SK-N-MC (cell line): ENCODE measurements around the gene CLDN19.
"Not testable (repeated sequence)": the region's sequence is repeated elsewhere in the genome, so short reads cannot be mapped to it uniquely, and the experiment has no call there.

Source experiments
- DNase-seq: peaks from one replicate; pipeline ENCODE4 v3.0.0-alpha.2; 2011; ENCODE audit warnings: low read depth, low spot score
- H3K27ac ChIP-seq: fragments of 200-600 bp; sonication (generic); 2 replicates; pipeline ENCODE4 v1.5.1; 2016; ENCODE audit warnings: mixed run types
- H3K36me3 ChIP-seq: fragments of 200-600 bp; sonication (generic); 2 replicates; pipeline ENCODE4 v1.6.1; 2017; ENCODE audit warnings: antibody characterized with exemption, low read length, mixed read lengths; ENCODE audit not compliant: insufficient read depth
- H3K4me3 ChIP-seq: fragments of 200-600 bp; sonication (generic); 2 replicates; pipeline ENCODE4 v1.5.1; 2016
- H3K9ac ChIP-seq: fragments of 200-600 bp; sonication (generic); 2 replicates; pipeline ENCODE4 v1.8.0; 2017; ENCODE audit warnings: mixed run types, mixed read lengths; ENCODE audit not compliant: insufficient read length
- H3K9me3 ChIP-seq: fragments of 200-600 bp; sonication (generic); 2 replicates; pipeline ENCODE4 v1.6.1; 2017; ENCODE audit warnings: low read depth, mild to moderate bottlenecking, antibody characterized with exemption, low read length, moderate library complexity, mixed read lengths
- EZH2 ChIP-seq: fragments of 200-600 bp; sonication (generic); IDR thresholded peaks from one replicate; pipeline ENCODE4 v1.6.1; 2017; ENCODE audit warnings: antibody characterized with exemption
- FOXP2 ChIP-seq: optimal IDR thresholded peaks from 2 replicates; pipeline ENCODE3; 2011; ENCODE audit warnings: mild to moderate bottlenecking, moderate library complexity; ENCODE audit not compliant: insufficient read depth; ENCODE audit errors: extremely low read length, control extremely low read depth
- POLR2AphosphoS5 ChIP-seq: IDR thresholded peaks from 2 replicates; pipeline ENCODE4 v1.6.1; 2012; ENCODE audit warnings: mild to moderate bottlenecking, low read depth, low read length, borderline replicate concordance

CLDN19 gene

DNA sequence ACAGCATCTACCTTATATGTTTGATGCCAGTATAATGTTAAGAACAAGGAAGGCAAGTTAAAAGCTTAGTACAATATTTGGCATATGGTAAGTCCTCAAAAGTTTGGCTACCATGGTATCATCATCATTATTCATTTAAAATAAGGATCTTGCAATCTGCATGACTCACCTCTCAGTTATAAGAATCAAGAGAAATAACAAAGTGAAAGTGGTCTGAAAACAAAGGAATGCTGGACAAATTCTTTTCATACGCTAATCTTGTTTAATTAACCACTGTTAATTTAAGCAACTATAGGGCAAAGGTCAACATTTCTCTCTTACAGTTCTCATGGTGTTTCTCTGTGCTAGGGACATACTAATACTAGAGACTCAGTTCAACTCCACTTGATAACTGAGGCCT, 13.0 kb upstream of the CLDN19 start:
- Histone ChIP-seq H3K36me3 (peaks cover 59% of the 10 kb centered on the region), H3K4me3 (no peak overlapping the region)

DNA sequence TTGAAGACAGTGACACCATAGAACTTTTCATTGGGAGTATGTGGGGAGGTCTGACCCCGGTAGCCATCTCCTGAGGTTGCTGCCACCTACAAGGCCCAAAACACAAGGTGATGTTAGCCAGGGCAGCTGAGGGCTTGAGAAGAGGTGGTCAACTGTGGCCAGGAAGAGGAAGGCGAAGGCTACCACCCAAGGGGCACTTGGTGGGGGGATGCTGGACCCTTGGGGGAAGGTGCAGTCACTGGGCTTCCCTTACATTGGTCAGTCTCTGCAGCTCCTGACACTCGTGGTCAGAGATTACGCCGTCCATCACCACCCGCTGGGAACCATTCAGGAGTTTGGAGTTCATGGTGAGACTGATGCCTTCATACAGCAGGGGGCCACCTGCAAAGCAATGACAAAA, 12.2 kb upstream of the CLDN19 start:
- Histone ChIP-seq H3K36me3 (peaks cover 52% of the 10 kb centered on the region; the same call in 1 of the 2 replicates), H3K27ac (no peak overlapping the region), H3K4me3 (no peak overlapping the region), H3K9me3 (no peaks in the 10 kb centered on the region), H3K9ac (no peak overlapping the region)
- no peak for DNase-seq
- TF ChIP-seq POLR2AphosphoS5 (no peak), FOXP2 (no peak), EZH2 (no peak)

More for the DNA sequence above, 13.0 kb upstream of the CLDN19 start:
- H3K9me3 ChIP-seq, result no peaks in the 10 kb centered on the region
- DNase-seq, result no peak
- TF ChIP-seq POLR2AphosphoS5 (no peak), EZH2 (no peak)
- no peak overlapping the region for H3K9ac ChIP-seq
- no peak overlapping the region for H3K27ac ChIP-seq

DNA sequence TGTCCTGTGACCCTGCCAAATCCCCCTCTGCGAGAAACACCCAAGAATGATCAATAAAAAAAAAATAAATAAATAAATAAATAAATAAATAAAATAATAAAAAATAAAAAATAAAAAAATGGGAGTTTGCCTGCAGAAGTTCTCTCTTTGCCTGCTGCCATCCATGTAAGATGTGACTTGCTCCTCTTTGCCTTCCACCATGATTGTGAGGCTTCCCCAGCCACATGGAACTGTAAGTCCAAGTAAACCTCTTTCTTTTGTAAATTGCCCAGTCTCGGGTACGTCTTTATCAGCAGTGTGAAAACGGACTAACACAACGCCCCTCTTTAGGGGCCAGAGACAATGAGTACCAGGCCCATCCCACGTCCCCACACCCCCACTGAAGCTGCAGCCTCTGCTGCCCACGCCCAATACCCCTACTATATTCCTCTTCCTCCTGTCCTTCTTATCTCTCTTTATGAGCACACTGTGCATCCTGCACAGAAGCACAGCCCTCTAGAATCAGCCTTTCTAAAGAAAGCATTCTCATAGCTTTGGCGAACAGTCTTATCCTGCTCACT, 11.6 kb upstream of the CLDN19 start:
- not testable (repeated sequence) for DNase-seq, H3K27ac ChIP-seq
- peaks cover 45% of the 10 kb centered on the region; the same call in 1 of the 2 replicates for H3K36me3 ChIP-seq

DNA sequence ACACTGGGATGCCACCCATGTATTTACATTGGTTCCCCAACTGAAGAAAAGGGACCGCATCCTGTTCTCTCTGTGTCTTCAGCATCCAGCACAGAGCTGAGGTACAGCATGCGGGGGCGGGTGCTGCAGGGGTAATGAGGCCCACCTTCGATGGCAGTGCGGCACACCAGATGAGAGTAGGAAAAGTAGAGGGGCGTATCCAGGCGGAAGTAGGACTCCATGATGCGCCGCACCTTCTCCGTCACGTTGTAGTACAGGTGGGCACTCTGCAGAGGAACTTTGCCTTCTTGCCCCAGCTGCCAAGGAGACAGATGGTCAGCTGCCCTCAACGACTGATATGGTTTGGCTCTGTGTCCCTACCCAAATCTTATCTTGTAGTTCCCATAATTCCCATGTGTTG, 10.0 kb upstream of the CLDN19 start:
- TF ChIP-seq POLR2AphosphoS5 (no peak), EZH2 (no peak), FOXP2 (no peak)
- no peak overlapping the region for H3K9ac ChIP-seq
- H3K27ac ChIP-seq, result no peak overlapping the region
- no peaks in the 10 kb centered on the region for H3K9me3 ChIP-seq
- DNase-seq, result no peak
- H3K36me3 ChIP-seq, result peaks cover 34% of the 10 kb centered on the region; the same call in 1 of the 2 replicates
- no peak overlapping the region for H3K4me3 ChIP-seq

More for the DNA sequence above, 11.6 kb upstream of the CLDN19 start:
- not testable (repeated sequence) for H3K4me3 ChIP-seq, H3K9ac ChIP-seq, H3K9me3 ChIP-seq

DNA sequence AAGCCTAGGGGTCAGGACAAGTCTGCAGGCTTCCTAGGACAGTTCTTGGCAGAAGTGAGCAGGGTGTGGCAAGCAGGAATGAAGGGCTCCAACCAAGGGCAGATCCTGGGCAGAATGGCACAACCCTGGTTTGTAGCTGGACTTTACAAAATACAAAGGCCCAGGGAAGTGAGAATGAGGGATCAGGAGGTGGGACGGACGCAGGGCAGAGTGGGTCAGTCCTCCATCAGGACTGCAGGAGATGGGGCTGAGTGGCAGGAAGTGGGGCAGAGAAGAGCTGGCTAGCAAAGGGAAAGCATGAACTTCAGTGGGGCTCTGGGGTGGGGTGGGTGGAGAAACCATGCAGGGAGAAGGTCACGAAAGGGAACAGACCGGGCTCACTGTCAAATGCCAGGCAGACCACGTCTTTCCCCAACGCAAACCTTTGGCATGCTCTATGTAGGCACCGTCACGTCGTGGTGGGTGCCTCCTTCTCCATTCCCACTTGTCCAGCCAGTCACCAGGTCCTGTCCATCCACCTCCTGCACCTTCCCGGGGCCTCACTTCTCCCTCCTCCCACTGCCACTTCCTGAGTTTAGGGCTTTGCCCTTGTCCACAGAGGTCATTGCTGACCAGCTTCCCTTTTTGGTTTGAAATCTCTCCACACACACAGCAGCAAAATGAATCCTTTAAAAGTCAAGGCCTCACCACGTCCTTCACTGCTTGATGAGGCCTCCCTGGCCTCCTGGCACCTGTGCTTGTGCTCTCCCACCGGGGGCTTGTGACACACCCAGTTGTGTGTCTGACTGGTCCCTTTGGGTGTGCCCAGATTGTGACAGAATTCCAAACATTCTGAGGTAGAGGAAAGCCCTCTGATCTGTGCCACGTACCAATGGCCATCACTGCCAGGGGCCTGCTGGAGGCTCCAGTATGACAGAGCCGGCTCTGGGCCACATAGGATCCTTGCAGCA, 8.7 kb upstream of the CLDN19 start:
- no peak for TF ChIP-seq POLR2AphosphoS5
- TF ChIP-seq EZH2, result no peak
- no peak for TF ChIP-seq FOXP2
- DNase-seq, result no peak
- H3K4me3 ChIP-seq, result no peak overlapping the region
- no peaks in the 10 kb centered on the region for H3K9me3 ChIP-seq
- H3K36me3 ChIP-seq, result peaks cover 22% of the 10 kb centered on the region; the same call in 1 of the 2 replicates
- no peak overlapping the region for H3K27ac ChIP-seq
- H3K9ac ChIP-seq, result no peak overlapping the region

DNA sequence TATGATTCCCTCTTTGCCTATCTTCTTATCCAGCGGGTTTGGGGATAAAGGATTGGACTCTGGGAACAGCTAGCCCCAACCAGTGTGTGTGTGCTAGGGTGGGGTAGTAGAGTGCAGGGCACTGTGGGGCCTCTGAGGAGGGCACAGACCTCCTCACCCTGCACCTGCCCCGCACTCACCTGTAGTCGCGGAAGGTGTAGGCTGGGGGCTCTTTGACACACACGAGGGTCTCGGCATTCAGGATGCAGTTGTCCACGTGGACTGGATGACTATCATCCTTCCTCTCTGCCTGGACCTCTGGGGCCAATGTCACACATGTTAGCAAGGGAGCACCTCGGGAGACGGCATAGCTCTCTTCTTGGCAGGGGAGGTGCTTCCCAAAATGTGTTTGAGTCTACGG, 8.0 kb upstream of the CLDN19 start:
- peaks cover 19% of the 10 kb centered on the region; the same call in 1 of the 2 replicates for H3K36me3 ChIP-seq
- H3K4me3 ChIP-seq, result no peak overlapping the region

DNA sequence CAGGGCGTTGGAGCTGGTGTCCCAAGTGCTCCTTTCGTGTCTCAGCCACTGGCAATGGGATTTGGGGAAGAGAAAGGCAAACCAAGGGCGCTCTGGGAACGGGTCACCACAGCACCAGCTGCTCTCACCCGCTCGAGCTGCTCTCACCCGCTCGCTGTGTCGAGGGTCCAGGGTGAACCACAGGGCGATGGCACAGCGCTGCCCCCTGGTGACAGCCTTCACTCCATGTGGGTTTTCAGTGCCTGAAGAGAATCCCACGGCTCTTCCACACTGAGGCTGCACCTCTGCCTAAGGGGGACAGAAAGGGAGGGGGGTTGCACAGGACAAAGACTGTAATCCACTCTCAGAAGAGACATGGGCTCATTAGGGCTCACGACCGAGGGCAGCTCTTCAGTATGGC, 7.1 kb upstream of the CLDN19 start:
- TF ChIP-seq EZH2 (no peak), POLR2AphosphoS5 (no peak)
- Histone ChIP-seq H3K9me3 (no peaks in the 10 kb centered on the region), H3K27ac (no peak overlapping the region), H3K4me3 (no peak overlapping the region), H3K36me3 (peaks cover 10% of the 10 kb centered on the region; the same call in 1 of the 2 replicates), H3K9ac (no peak overlapping the region)
- DNase-seq, result no peak

More for the DNA sequence above, 8.0 kb upstream of the CLDN19 start:
- no peak for DNase-seq
- Histone ChIP-seq H3K9ac (no peak overlapping the region), H3K27ac (no peak overlapping the region), H3K9me3 (no peaks in the 10 kb centered on the region)
- TF ChIP-seq EZH2 (no peak), POLR2AphosphoS5 (no peak), FOXP2 (no peak)

DNA sequence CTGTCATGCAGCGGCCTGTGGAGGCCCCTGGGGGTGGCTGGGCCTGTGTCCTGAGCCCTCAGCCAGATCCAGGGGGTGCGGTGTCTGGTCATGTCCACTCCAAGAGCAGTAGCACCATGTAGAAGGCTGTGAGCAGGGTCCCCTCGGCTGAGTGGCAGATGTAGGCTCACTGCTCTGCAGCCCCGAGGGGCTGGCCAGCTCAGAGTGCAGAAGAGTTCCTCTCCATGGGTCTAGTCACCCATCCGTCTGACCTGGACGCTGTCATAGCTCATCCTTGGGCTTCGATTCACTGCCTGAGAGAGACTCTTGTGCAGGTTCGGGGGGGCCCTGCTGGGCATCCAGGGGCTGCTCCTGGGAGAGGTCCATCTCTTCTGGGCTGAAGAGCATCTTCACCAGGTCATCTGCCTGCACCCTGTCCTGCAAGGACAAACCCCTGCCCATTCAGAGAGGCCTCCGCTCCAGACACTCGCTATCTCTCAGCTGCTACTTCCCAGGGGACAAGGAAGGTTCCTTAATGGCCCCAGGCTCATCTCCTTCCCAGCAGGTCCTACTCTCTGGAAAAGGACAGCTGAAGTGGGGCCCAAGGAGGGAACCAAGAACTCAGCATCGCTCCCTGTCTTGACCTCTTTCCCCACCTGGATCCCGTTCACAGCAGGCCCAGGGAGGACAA, 6.5 kb upstream of the CLDN19 start:
- DNase-seq, result no peak
- Histone ChIP-seq H3K4me3 (no peak overlapping the region), H3K36me3 (peaks cover 4% of the 10 kb centered on the region; the same call in 1 of the 2 replicates), H3K9ac (no peak overlapping the region), H3K9me3 (no peaks in the 10 kb centered on the region), H3K27ac (no peak overlapping the region)
- TF ChIP-seq FOXP2 (no peak), EZH2 (no peak), POLR2AphosphoS5 (no peak)
